ENCODE results near the gene FOXP1. TPM values are rescaled to one million over a fixed set of nuclear protein-coding genes. Genes with fewer than 3 reads are reported as not detected.

The FOXP1 gene
- total RNA-seq, 1 experiment from 2014 or later = 75.3 TPM

DNA sequence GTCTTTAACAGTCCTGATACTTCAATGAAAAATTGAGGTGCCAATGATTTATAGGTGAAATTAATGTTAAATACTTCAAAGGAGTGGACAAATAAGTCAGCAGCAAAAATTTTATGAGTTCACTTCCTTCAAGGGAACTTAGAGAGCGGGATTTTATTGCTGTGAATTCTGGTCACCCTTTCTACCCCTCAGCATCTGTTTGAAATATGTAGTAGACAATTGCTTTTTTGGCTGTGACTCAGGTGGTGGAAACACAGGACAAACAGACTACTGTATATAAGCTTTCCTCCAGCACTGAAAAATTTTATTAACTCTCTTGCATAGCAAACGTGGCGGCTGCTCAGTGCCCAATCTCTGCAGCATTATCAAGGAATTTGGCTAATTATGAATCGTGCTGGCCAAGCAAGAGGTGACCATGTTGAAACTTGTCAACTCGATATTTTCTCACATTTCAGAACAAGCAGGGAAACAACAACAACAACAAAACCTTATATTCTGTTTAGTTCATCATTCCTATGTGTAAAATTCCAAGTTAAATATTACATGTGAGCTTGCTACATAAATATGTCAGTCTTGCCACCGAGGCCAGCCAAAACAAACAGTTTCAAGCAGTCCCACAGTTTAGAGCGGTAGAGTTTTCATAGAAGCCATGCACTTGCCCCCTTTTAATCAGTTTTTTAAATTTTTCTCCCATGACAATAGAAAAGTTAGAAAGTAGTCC is 420.2 kb downstream of the FOXP1 start:
- Histone ChIP-seq H4K5ac (ENCODE audit: insufficient read length, low read depth, low read length) (no peak overlapping the region), H4K91ac (ENCODE audit: insufficient read length, low read depth, low read length) (no peak overlapping the region), H2AK5ac (ENCODE audit: insufficient read length, low read length) (no peak overlapping the region), H2BK20ac (ENCODE audit: low read depth, low read length, poor library complexity, severe bottlenecking) (no peak overlapping the region), H3K23me2 (ENCODE audit: insufficient read length, low read depth, low read length, poor library complexity, severe bottlenecking) (no peaks in the 10 kb centered on the region), H2BK5ac (ENCODE audit: insufficient read length, low read length) (no peak overlapping the region), H3K9me3 (ENCODE audit: control insufficient read depth, low read depth, low read length) (no peaks in the 10 kb centered on the region), H4K8ac (replicated peaks; ENCODE audit: insufficient read length, low read depth, low read length) (no peak overlapping the region), H3K4me1 (ENCODE audit: insufficient read depth, low read length) (peaks cover 10% of the 10 kb centered on the region), H3K4me2 (ENCODE audit: insufficient read depth, insufficient read length, low read length) (no peak overlapping the region), H3K4ac (ENCODE audit: low read depth, low read length) (no peak overlapping the region), H2BK15ac (ENCODE audit: low read depth, low read length) (no peak overlapping the region), H4K20me1 (ENCODE audit: control insufficient read depth, insufficient read depth, insufficient read length) (no peaks in the 10 kb centered on the region), H2AFZ (ENCODE audit: low read length) (no peak overlapping the region), H3K27me3 (ENCODE audit: insufficient read depth, low read length) (no peaks in the 10 kb centered on the region), H3K79me1 (ENCODE audit: insufficient read depth, low read depth, low read length, poor library complexity, severe bottlenecking) (no peaks in the 10 kb centered on the region), H2BK120ac (ENCODE audit: low read depth, low read length, poor library complexity, severe bottlenecking) (no peak overlapping the region), H3K18ac (ENCODE audit: insufficient read length, low read depth, low read length) (no peak overlapping the region), H3T11ph (ENCODE audit: low read length) (no peak overlapping the region), H3K27ac (ENCODE audit: insufficient read length, low read depth, low read length) (no peak overlapping the region), H3K79me2 (ENCODE audit: insufficient read depth, low read length) (no peaks in the 10 kb centered on the region), H3K23ac (ENCODE audit: insufficient read length, low read depth, low read length) (no peak overlapping the region), H3K56ac (ENCODE audit: insufficient read length, low read depth, low read length) (no peak overlapping the region), H3K14ac (ENCODE audit: insufficient read depth, low read length) (no peak overlapping the region), H2BK12ac (ENCODE audit: insufficient read length, low read depth, low read length) (no peak overlapping the region), H3K9ac (ENCODE audit: extremely low read depth, insufficient read length, low read length) (no peak overlapping the region)
- Mint-ChIP-seq H3K36me3 (ENCODE audit: insufficient read depth in 1 of 3, low read depth in 3 of 3) (peaks cover 13 to 23% (median 14%) of the 10 kb centered on the region in 3 experiments; a peak in 6 of 7 replicates), H3K9me3 (peaks cover 0 to 8% of the 10 kb centered on the region in 2 experiments; a peak in 3 of 5 replicates), H3K27ac (peak overlapping the region in 2 of 3 experiments; percentile 72 to 75; a peak in 3 of 7 replicates), H3K27me3 (ENCODE audit: low read depth) (no peaks in the 10 kb centered on the region), H3K4me3 (no peak overlapping the region), H3K4me1 (peaks cover 33 to 35% of the 10 kb centered on the region in 2 experiments)
- WGBS (ENCODE audit: extremely low coverage, insufficient read length, low lambda C conversion rate) = no CpG with 5 or more reads among the region's 7 CpGs
- TF ChIP-seq, protein P1, sequence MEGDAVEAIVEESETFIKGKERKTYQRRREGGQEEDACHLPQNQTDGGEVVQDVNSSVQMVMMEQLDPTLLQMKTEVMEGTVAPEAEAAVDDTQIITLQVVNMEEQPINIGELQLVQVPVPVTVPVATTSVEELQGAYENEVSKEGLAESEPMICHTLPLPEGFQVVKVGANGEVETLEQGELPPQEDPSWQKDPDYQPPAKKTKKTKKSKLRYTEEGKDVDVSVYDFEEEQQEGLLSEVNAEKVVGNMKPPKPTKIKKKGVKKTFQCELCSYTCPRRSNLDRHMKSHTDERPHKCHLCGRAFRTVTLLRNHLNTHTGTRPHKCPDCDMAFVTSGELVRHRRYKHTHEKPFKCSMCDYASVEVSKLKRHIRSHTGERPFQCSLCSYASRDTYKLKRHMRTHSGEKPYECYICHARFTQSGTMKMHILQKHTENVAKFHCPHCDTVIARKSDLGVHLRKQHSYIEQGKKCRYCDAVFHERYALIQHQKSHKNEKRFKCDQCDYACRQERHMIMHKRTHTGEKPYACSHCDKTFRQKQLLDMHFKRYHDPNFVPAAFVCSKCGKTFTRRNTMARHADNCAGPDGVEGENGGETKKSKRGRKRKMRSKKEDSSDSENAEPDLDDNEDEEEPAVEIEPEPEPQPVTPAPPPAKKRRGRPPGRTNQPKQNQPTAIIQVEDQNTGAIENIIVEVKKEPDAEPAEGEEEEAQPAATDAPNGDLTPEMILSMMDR (conservative IDR thresholded peaks at IDR 0.05) = no peak
- DNase-seq = no peak

Data from H9 (cell line).